ENCODE data around the gene C12orf43.
"Not testable (repeated sequence)": the region's sequence is repeated elsewhere in the genome, so short reads cannot be mapped to it uniquely, and the experiment has no call there.

C12orf43 gene

GRCh38 chr12:121015825-121016766 lies at the start of gene C12orf43:
Gene C12orf43, minus strand, starts transcription at chr12:121016487. Its CDS starts 13 bp downstream, at chr12:121016474.
- DNase-seq = peak; percentile 92 to 94

- no peak for DNase-seq
Observed at GRCh38 chr12:121065345-121065744, 49.1 kb upstream of the C12orf43 start.

- not testable (repeated sequence) for DNase-seq
Observed at GRCh38 chr12:121064586-121064985, 48.3 kb upstream of the C12orf43 start.

GRCh38 chr12:121064116-121064515 lies 47.8 kb upstream of the C12orf43 start:
- no peak for DNase-seq

GRCh38 chr12:121062391-121063045 lies 46.2 kb upstream of the C12orf43 start:
- DNase-seq = no peak

GRCh38 chr12:121061831-121062230 lies 45.5 kb upstream of the C12orf43 start:
- no peak for DNase-seq

GRCh38 chr12:121060149-121061001 lies 44.1 kb upstream of the C12orf43 start:
- DNase-seq = peak; percentile 73 to 87

GRCh38 chr12:121059031-121059898 lies 43.0 kb upstream of the C12orf43 start:
- DNase-seq = no peak

- DNase-seq = no peak
Observed at GRCh38 chr12:121057794-121058193, 41.5 kb upstream of the C12orf43 start.

- no peak for DNase-seq
Observed at GRCh38 chr12:121053706-121054105, 37.4 kb upstream of the C12orf43 start.

- no peak for DNase-seq
Observed at GRCh38 chr12:121050725-121051124, 34.4 kb upstream of the C12orf43 start.

GRCh38 chr12:121048442-121048841 lies 32.2 kb upstream of the C12orf43 start:
- DNase-seq = no peak

GRCh38 chr12:121047400-121047799 lies 31.1 kb upstream of the C12orf43 start:
- not testable (repeated sequence) for DNase-seq

GRCh38 chr12:121043067-121043466 lies 26.8 kb upstream of the C12orf43 start:
- no peak for DNase-seq

GRCh38 chr12:121038861-121039668 lies 22.8 kb upstream of the C12orf43 start, which contains the start of gene OASL:
Gene OASL, minus strand, starts transcription at chr12:121039246. Its CDS starts 275 bp downstream, at chr12:121038971.
- DNase-seq = peak; percentile 83 to 87

- peak; percentile 29 to 67 for DNase-seq
Observed at GRCh38 chr12:121036810-121037326, 20.6 kb upstream of the C12orf43 start.

GRCh38 chr12:121034616-121035305 lies 18.5 kb upstream of the C12orf43 start:
- DNase-seq = no peak

- peak; percentile 69 to 80 for DNase-seq
Observed at GRCh38 chr12:121033625-121034349, 17.5 kb upstream of the C12orf43 start.

- DNase-seq = no peak
Observed at GRCh38 chr12:121030576-121031212, 14.4 kb upstream of the C12orf43 start.
